NB4 (cell line): Measurements from ENCODE around the gene TDRD10.

Experiments used
- MYC ChIP-seq: IDR thresholded peaks from 2 replicates; pipeline ENCODE4 v1.6.1; 2011; ENCODE audit warnings: low read depth, low read length
- TF ChIP-seq, protein P1 (sequence below): IDR thresholded peaks from one replicate; pipeline ENCODE4 v1.5.1; 2012; ENCODE audit warnings: low read depth, low read length

DNA sequence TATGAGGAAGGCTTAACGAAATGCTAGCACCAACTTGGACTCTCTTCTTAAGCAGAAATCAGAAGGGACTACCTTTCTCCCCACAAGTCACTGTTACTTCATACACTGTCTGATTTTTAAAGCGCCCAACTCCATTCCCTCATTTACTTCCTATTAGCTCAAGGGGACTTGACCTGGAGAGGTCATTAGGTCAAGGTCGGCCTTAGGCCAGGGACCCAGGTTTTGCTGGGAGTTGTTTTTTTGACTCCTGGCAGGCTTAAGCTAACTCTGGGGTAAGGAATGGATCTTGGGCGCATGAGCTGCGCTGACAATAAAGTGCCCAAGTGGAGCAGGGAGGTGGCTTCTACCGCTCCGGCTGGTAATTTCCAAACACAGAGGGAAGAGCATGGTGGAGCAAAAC, 89.2 kb downstream of the TDRD10 start:
- TF ChIP-seq, protein P1, sequence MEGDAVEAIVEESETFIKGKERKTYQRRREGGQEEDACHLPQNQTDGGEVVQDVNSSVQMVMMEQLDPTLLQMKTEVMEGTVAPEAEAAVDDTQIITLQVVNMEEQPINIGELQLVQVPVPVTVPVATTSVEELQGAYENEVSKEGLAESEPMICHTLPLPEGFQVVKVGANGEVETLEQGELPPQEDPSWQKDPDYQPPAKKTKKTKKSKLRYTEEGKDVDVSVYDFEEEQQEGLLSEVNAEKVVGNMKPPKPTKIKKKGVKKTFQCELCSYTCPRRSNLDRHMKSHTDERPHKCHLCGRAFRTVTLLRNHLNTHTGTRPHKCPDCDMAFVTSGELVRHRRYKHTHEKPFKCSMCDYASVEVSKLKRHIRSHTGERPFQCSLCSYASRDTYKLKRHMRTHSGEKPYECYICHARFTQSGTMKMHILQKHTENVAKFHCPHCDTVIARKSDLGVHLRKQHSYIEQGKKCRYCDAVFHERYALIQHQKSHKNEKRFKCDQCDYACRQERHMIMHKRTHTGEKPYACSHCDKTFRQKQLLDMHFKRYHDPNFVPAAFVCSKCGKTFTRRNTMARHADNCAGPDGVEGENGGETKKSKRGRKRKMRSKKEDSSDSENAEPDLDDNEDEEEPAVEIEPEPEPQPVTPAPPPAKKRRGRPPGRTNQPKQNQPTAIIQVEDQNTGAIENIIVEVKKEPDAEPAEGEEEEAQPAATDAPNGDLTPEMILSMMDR: no peak
- TF ChIP-seq MYC: no peak
